ENCODE measurements around the gene MCUR1. TPM values are rescaled to one million over a fixed set of nuclear protein-coding genes. Genes with fewer than 3 reads are reported as not detected.

Gene MCUR1
- total RNA-seq, 1 donor from 2014 or later: 20.6 TPM

DNA sequence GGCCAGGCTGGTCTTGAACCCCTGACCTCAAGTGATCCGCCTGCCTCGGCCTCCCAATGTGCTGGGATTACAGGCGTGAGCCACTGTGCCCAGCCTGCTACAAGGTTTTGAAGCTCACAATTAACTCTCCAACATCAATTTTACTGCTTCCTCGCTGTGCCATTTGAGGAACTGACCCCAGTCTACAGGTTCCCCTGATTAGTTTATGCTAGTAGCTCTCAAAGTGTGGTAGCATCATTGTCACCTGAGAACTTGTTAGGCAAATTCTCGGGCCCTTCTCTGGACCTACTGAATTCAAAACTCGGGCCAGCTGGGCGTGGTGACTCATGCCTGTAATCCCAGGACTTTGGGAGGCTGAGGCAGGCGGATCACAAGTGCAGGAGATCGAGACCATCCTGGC is 49.4 kb downstream of the MCUR1 start:
- Mint-ChIP-seq H3K4me3 (ENCODE audit: low read depth) (no peak overlapping the region), H3K36me3 (ENCODE audit: insufficient read depth) (no peaks in the 10 kb centered on the region), H3K4me1 (ENCODE audit: low read depth) (peaks cover 10% of the 10 kb centered on the region), H3K27me3 (peaks cover 15% of the 10 kb centered on the region), H3K27ac (no peak overlapping the region), H3K9me3 (ENCODE audit: low read depth) (no peaks in the 10 kb centered on the region)
- TF ChIP-seq, protein P1, sequence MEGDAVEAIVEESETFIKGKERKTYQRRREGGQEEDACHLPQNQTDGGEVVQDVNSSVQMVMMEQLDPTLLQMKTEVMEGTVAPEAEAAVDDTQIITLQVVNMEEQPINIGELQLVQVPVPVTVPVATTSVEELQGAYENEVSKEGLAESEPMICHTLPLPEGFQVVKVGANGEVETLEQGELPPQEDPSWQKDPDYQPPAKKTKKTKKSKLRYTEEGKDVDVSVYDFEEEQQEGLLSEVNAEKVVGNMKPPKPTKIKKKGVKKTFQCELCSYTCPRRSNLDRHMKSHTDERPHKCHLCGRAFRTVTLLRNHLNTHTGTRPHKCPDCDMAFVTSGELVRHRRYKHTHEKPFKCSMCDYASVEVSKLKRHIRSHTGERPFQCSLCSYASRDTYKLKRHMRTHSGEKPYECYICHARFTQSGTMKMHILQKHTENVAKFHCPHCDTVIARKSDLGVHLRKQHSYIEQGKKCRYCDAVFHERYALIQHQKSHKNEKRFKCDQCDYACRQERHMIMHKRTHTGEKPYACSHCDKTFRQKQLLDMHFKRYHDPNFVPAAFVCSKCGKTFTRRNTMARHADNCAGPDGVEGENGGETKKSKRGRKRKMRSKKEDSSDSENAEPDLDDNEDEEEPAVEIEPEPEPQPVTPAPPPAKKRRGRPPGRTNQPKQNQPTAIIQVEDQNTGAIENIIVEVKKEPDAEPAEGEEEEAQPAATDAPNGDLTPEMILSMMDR (IDR thresholded peaks at IDR 0.05; ENCODE audit: unreplicated experiment): no peak
- no peak for DNase-seq (ENCODE audit: low spot score, unreplicated experiment)

DNA sequence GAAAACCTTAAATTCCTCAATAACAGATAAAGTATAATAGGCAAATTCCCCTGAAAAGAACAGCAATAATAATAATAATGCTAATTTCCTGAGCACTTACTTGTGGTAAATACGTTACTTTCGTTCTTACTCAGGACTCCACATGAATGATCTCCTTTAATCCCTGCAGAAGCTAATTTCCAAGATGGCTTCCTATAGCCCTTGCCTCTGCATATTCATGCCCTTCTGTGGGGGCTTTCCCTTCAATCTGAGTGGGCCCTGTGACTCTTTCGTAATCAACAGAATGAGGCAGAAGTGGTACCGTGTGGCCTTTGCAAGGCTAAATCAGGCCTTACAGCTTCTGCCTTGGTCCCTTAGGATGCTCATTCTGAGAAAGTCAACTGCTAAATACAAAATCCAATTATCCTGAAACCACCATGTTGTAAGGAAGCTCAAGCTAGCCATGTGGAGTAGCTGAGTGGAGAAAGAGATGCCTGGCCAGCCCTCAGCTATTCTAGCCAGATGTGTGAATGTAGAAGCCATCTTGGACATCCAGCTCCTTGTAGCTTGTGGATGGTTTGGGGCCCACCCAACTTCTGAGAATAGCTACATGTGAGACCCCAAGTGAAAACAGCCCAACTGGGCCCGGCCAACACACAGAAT is 50.5 kb downstream of the MCUR1 start:
- TF ChIP-seq, protein P1 (IDR thresholded peaks at IDR 0.05; ENCODE audit: unreplicated experiment): no peak
- DNase-seq (ENCODE audit: low spot score, unreplicated experiment): no peak
- no peak overlapping the region for H3K27ac Mint-ChIP-seq
- H3K27me3 Mint-ChIP-seq: peaks cover 15% of the 10 kb centered on the region
- H3K4me3 Mint-ChIP-seq (ENCODE audit: low read depth): no peak overlapping the region
- no peaks in the 10 kb centered on the region for H3K9me3 Mint-ChIP-seq (ENCODE audit: low read depth)
- H3K4me1 Mint-ChIP-seq (ENCODE audit: low read depth): peaks cover 10% of the 10 kb centered on the region
- no peaks in the 10 kb centered on the region for H3K36me3 Mint-ChIP-seq (ENCODE audit: insufficient read depth)

DNA sequence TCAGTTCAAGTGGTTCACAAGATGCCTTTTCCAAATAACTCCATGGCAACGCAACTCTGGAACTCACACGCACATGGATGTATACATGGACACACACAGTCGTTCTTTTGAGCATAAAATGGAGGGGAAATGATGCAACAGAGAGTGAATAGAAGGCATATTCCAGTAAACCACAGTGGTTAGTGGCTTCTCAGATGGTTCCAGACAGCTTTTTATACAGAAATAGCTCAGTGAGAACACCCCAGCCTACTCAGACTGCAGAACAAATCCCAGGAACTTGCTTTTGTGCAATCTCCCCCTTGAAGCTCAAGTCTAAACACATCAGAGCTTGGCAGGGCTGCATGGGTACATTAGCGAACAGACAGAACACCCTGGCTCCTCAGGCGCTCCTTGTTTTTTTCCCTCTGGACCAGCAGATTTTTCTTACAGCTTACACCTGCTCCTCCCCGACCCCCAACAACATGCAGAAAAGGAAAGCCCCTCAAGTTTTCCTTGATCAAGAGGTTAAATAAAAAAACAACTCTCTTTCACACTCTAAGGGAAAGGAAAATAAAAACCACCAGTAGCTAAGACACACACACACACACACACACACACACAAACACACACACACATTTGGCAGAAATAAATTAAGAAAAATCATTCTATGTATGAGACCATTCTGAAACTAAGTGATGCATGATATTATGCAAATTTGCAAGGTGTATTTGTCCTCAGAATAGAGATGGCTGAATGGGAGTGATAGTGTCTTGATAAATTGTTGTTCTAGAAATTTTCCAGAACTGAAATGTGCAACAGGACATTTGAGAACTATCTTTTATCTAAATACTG is 51.5 kb downstream of the MCUR1 start:
- peaks cover 15% of the 10 kb centered on the region for H3K27me3 Mint-ChIP-seq
- DNase-seq (ENCODE audit: low spot score, unreplicated experiment): no peak
- TF ChIP-seq, protein P1 (IDR thresholded peaks at IDR 0.05; ENCODE audit: unreplicated experiment): no peak
- no peak overlapping the region for H3K27ac Mint-ChIP-seq
- peaks cover 10% of the 10 kb centered on the region for H3K4me1 Mint-ChIP-seq (ENCODE audit: low read depth)
- H3K4me3 Mint-ChIP-seq (ENCODE audit: low read depth): no peak overlapping the region
- H3K9me3 Mint-ChIP-seq (ENCODE audit: low read depth): no peaks in the 10 kb centered on the region
- no peaks in the 10 kb centered on the region for H3K36me3 Mint-ChIP-seq (ENCODE audit: insufficient read depth)

DNA sequence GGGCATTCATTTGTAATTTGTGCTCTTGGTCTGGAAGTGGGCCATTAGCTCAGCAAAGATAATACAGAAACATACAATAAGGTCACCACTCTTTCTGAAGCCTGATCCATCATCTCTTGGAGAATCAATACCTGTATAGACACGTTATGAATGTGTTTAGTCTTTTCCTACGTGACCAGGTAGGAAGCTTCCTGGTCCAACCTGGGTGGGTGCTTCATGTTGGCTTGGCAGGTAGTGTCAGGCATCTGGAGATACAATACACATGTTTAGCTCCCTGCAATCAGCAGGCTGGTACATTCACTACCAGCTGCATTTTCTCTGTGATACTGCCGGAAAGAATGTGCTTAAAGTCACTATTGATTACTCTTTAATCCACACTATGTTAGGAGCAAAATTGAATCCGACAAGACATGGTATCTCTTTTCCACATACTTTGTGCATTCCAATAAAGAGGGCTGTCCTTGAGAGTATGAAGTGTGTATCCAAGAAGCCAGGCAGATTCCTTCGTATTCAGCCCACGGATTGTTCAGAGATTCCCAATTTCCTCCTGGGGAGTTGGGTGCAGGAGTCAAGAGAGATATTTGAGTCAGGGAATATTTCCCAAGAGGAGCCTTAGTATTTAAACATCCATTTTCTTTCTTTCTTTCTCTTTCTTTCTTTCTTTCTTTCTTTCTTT is 52.9 kb downstream of the MCUR1 start:
- no peak overlapping the region for H3K27ac Mint-ChIP-seq
- H3K27me3 Mint-ChIP-seq: peaks cover 6% of the 10 kb centered on the region
- H3K36me3 Mint-ChIP-seq (ENCODE audit: insufficient read depth): no peaks in the 10 kb centered on the region
- DNase-seq (ENCODE audit: low spot score, unreplicated experiment): no peak
- TF ChIP-seq, protein P1 (IDR thresholded peaks at IDR 0.05; ENCODE audit: unreplicated experiment): no peak
- no peaks in the 10 kb centered on the region for H3K9me3 Mint-ChIP-seq (ENCODE audit: low read depth)
- H3K4me3 Mint-ChIP-seq (ENCODE audit: low read depth): no peak overlapping the region
- H3K4me1 Mint-ChIP-seq (ENCODE audit: low read depth): peaks cover 8% of the 10 kb centered on the region
